Measurements from ENCODE around the gene ACRBP. TPM values are rescaled to one million over a fixed set of nuclear protein-coding genes. Genes with fewer than 3 reads are reported as not detected.

The ACRBP gene
- total RNA-seq, 1 donor from 2014 or later = 0.37 TPM

- H3K4me1 Mint-ChIP-seq (ENCODE audit: low read depth) = peaks cover 5% of the 10 kb centered on the region
- TF ChIP-seq CTCF (IDR thresholded peaks at IDR 0.05) = no peak
These were observed 6.1 kb downstream of the ACRBP start for GRCh38 chr12:6641131-6641530.

GRCh38 chr12:6640497-6640896 lies 6.7 kb downstream of the ACRBP start:
- no peak for TF ChIP-seq CTCF (IDR thresholded peaks at IDR 0.05)
- H3K4me3 Mint-ChIP-seq (ENCODE audit: unreplicated experiment) = no peak overlapping the region
- H3K9me3 Mint-ChIP-seq (ENCODE audit: low read depth) = peaks cover 10% of the 10 kb centered on the region
- peaks cover 6% of the 10 kb centered on the region for H3K36me3 Mint-ChIP-seq (ENCODE audit: low read depth)
- no peak for DNase-seq (ENCODE audit: low spot score)
- peaks cover 10% of the 10 kb centered on the region for H3K4me1 Mint-ChIP-seq (ENCODE audit: low read depth)
- no peak overlapping the region for H3K27ac Mint-ChIP-seq (ENCODE audit: unreplicated experiment)
- peaks cover 10% of the 10 kb centered on the region for H3K27me3 Mint-ChIP-seq (ENCODE audit: low read depth)

More at GRCh38 chr12:6641131-6641530, 6.1 kb downstream of the ACRBP start:
- H3K4me3 Mint-ChIP-seq (ENCODE audit: unreplicated experiment) = no peak overlapping the region
- DNase-seq (ENCODE audit: low spot score) = no peak
- H3K36me3 Mint-ChIP-seq (ENCODE audit: low read depth) = peaks cover 6% of the 10 kb centered on the region
- H3K27ac Mint-ChIP-seq (ENCODE audit: unreplicated experiment) = no peak overlapping the region
- peaks cover 10% of the 10 kb centered on the region for H3K9me3 Mint-ChIP-seq (ENCODE audit: low read depth)
- H3K27me3 Mint-ChIP-seq (ENCODE audit: low read depth) = peaks cover 10% of the 10 kb centered on the region

DNA sequence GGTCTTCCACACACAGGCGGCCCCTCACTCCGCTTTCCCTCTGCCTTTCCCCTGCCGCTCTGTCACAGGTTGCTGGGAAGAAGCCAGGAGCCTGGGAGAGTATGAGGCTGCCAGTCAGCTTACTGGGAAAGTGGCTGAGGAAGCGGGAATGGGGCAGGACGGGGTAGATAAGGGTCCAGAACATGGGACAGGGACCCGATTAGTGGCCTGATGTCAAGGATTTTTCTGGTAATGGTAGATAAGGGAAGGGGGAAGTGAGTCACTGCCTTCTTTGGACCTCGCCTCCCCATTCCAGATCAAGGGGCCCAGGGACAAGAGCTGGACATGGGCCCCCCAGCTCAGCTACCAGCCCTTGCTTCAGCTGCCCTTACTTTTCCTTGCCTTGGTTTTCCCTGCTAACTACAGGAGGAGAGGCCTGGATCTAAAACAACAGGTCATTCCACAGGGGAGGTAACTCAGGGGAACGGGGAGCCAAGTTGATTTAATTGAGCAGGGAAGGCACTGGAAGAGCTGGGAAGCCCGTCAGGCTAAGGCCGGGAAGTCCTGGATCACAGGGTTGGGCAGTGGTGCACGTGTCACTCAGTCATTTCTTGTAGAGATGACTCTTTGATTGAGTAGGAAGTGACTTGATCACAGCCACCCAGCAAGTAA lies 8.0 kb downstream of the ACRBP start:
- Mint-ChIP-seq H3K36me3 (ENCODE audit: low read depth) (peaks cover 6% of the 10 kb centered on the region), H3K9me3 (ENCODE audit: low read depth) (peaks cover 4% of the 10 kb centered on the region), H3K27me3 (ENCODE audit: low read depth) (peaks cover 10% of the 10 kb centered on the region), H3K4me1 (ENCODE audit: low read depth) (peaks cover 15% of the 10 kb centered on the region), H3K4me3 (ENCODE audit: unreplicated experiment) (no peak overlapping the region), H3K27ac (ENCODE audit: unreplicated experiment) (no peak overlapping the region)
- TF ChIP-seq CTCF (IDR thresholded peaks at IDR 0.05) = no peak
- DNase-seq (ENCODE audit: low spot score) = no peak

DNA sequence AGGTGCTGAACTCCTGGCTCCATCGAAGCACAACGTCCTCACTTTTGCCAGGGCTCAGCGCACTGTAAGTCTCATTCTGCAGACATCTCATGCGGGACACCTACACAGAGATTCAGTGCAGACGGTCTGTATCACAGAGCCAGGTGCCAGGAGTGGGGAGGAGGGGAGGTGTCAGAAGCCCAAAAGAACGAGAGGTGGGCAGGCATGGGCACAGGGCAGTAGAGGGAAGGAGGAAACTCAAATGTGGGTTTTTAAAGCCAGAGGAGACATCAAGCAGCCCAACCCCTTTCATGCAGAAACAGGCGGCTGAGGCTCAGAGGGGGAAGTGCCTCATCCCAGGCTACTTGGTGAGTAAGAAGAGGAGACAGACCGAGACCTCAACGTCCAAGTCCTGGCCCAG lies 8.9 kb downstream of the ACRBP start:
- no peaks in the 10 kb centered on the region for H3K9me3 Mint-ChIP-seq (ENCODE audit: low read depth)
- no peak for DNase-seq (ENCODE audit: low spot score)
- peaks cover 10% of the 10 kb centered on the region for H3K27me3 Mint-ChIP-seq (ENCODE audit: low read depth)
- peaks cover 4% of the 10 kb centered on the region for H3K36me3 Mint-ChIP-seq (ENCODE audit: low read depth)
- peaks cover 15% of the 10 kb centered on the region for H3K4me1 Mint-ChIP-seq (ENCODE audit: low read depth)
- no peak overlapping the region for H3K27ac Mint-ChIP-seq (ENCODE audit: unreplicated experiment)
- no peak for TF ChIP-seq CTCF (IDR thresholded peaks at IDR 0.05)
- no peak overlapping the region for H3K4me3 Mint-ChIP-seq (ENCODE audit: unreplicated experiment)

- DNase-seq (ENCODE audit: low spot score) = no peak
- Mint-ChIP-seq H3K36me3 (ENCODE audit: low read depth) (no peaks in the 10 kb centered on the region), H3K9me3 (ENCODE audit: low read depth) (no peaks in the 10 kb centered on the region), H3K4me1 (ENCODE audit: low read depth) (peaks cover 25% of the 10 kb centered on the region), H3K27ac (ENCODE audit: unreplicated experiment) (peak within 1 kb of the TSS; percentile 77), H3K27me3 (ENCODE audit: low read depth) (peaks cover 3% of the 10 kb centered on the region), H3K4me3 (ENCODE audit: unreplicated experiment) (peak within 1 kb of the TSS; percentile 26)
- TF ChIP-seq CTCF (IDR thresholded peaks at IDR 0.05) = no peak
These were observed 11.2 kb downstream of the ACRBP start, which contains the start of gene LPAR5 for GRCh38 chr12:6635856-6636531. TSS of gene LPAR5 (minus strand) at chr12:6635959. CDS start at chr12:6621248, 14,711 bp downstream.

Measured in chondrocyte (in vitro differentiated cells).